ENCODE data around the gene ADAMTS9. TPM values are rescaled to one million over a fixed set of nuclear protein-coding genes. Genes with fewer than 3 reads are reported as not detected.

Gene ADAMTS9
- total and polyA plus RNA-seq, 2 donors (not counting 3 experiments of a cell fraction or from before 2014, with no cell fraction given): 6.5 to 23.9 TPM

- Histone ChIP-seq H3K36me3 (ENCODE audit: control insufficient read depth in 2 of 2, extremely low read depth in 1 of 2, insufficient read depth in 2 of 2, low read length in 2 of 2) (peaks cover 0 to 5% of the 10 kb centered on the region in 2 experiments), H3K9me3 (replicated peaks; ENCODE audit: control insufficient read depth, insufficient read depth, low read length) (no peaks in the 10 kb centered on the region), H3K9ac (replicated peaks; ENCODE audit: extremely low read depth, insufficient read depth, low read length) (peak overlapping the region; percentile 74), H3K4me3 (replicated peaks in 1 of 3; ENCODE audit: insufficient read depth in 1 of 3, low read depth in 1 of 3, low read length in 3 of 3) (peak overlapping the region; percentile 61 to 89 (median 88)), H3K9me1 (replicated peaks; ENCODE audit: control insufficient read depth, extremely low read depth, insufficient read depth, low read length) (no peaks in the 10 kb centered on the region), H3K79me2 (ENCODE audit: control insufficient read depth, insufficient read depth, low read length) (peaks cover 41% of the 10 kb centered on the region), H2AFZ (ENCODE audit: low read depth, low read length) (peak overlapping the region; percentile 81), H3K27ac (ENCODE audit: insufficient read depth, low read depth, low read length) (peak overlapping the region; percentile 84), H3K4me1 (ENCODE audit: control insufficient read depth, extremely low read depth, insufficient read depth, low read length) (peaks cover 17% of the 10 kb centered on the region), H3K4me2 (ENCODE audit: insufficient read depth, low read length) (peak overlapping the region; percentile 94), H3K27me3 (ENCODE audit: control insufficient read depth in 2 of 2, insufficient read depth in 2 of 2, low read length in 2 of 2) (no peaks in the 10 kb centered on the region), H4K20me1 (replicated peaks; ENCODE audit: control insufficient read depth, extremely low read depth, insufficient read depth, low read length) (no peaks in the 10 kb centered on the region)
- no TSS peak for BruUV-seq (replicated peaks)
- POLR2A ChIA-PET: no interaction called here
- intact Hi-C loops (cut with micrococcal nuclease): loop anchor here (1.0 to 10.0 kb wide), 6 partner anchors 68 to 752 kb away; no protein-coding TSS in a partner anchor
- no peak for DNase-seq (ENCODE audit: low read depth, low spot score)
- FAIRE-seq: no peak
- CTCF ChIA-PET: interaction anchor here (0.7 to 1.2 kb wide), 4 partner anchors 34 to 155 kb away, joined by 3 to 5 read pairs (median 4); no protein-coding TSS in a partner anchor
- TF ChIP-seq MAX (IDR thresholded peaks at IDR 0.05; ENCODE audit: insufficient read depth, insufficient read length): peak; percentile 3
- no peak for TF ChIP-seq JUN (IDR thresholded peaks at IDR 0.05; ENCODE audit: borderline replicate concordance, insufficient read depth, insufficient read length, low read depth)
- no peak for TF ChIP-seq MYC (IDR thresholded peaks at IDR 0.05; ENCODE audit: low read depth, low read length)
- no peak for TF ChIP-seq EZH2 (IDR thresholded peaks at IDR 0.05; ENCODE audit: borderline replicate concordance, low read depth, low read length, severe bottlenecking)
- dilution Hi-C loops (cut with MboI; ENCODE audit: extremely low pct_ligation_motif_present, low sequenced_read_pairs): no loop called here
These were observed 2.4 kb downstream of the ADAMTS9 start for GRCh38 chr3:64685331-64685799.

- dilution Hi-C loops (cut with MboI; ENCODE audit: extremely low pct_ligation_motif_present, low sequenced_read_pairs): no loop called here
- TF ChIP-seq JUN (IDR thresholded peaks at IDR 0.05; ENCODE audit: borderline replicate concordance, insufficient read depth, insufficient read length, low read depth) (no peak), CTCF (IDR thresholded peaks at IDR 0.05; ENCODE audit: extremely low read depth in 1 of 2, insufficient read depth in 1 of 2, low read depth in 1 of 2, low read length in 2 of 2) (no peak), MAX (IDR thresholded peaks at IDR 0.05; ENCODE audit: insufficient read depth, insufficient read length) (peak; percentile 53), GATA2 (IDR thresholded peaks at IDR 0.05; ENCODE audit: insufficient read depth, insufficient read length, low read depth, low read length) (no peak), FOS (IDR thresholded peaks at IDR 0.05; ENCODE audit: borderline replicate concordance, insufficient read depth, low read length) (peak; percentile 76)
- H3K9ac ChIP-seq (replicated peaks; ENCODE audit: extremely low read depth, insufficient read depth, low read length): peak overlapping the region; percentile 74
- intact Hi-C loops (cut with micrococcal nuclease): loop anchor here (1.0 to 10.0 kb wide), 6 partner anchors 67 to 753 kb away; no protein-coding TSS in a partner anchor
- H3K27ac ChIP-seq (ENCODE audit: insufficient read depth, low read depth, low read length): peak overlapping the region; percentile 84
- FAIRE-seq: peak; percentile 78
- H3K4me2 ChIP-seq (ENCODE audit: insufficient read depth, low read length): peak overlapping the region; percentile 94
- peak; percentile 83 for DNase-seq (ENCODE audit: low read depth, low spot score)
- H2AFZ ChIP-seq (ENCODE audit: low read depth, low read length): peak overlapping the region; percentile 81
- H3K9me3 ChIP-seq (replicated peaks; ENCODE audit: control insufficient read depth, insufficient read depth, low read length): no peaks in the 10 kb centered on the region
- peak overlapping the region; percentile 61 to 89 (median 88) for H3K4me3 ChIP-seq (replicated peaks in 1 of 3; ENCODE audit: insufficient read depth in 1 of 3, low read depth in 1 of 3, low read length in 3 of 3)
- peaks cover 44% of the 10 kb centered on the region for H3K79me2 ChIP-seq (ENCODE audit: control insufficient read depth, insufficient read depth, low read length)
- no peaks in the 10 kb centered on the region for H3K9me1 ChIP-seq (replicated peaks; ENCODE audit: control insufficient read depth, extremely low read depth, insufficient read depth, low read length)
- peaks cover 0 to 6% of the 10 kb centered on the region in 2 experiments for H3K36me3 ChIP-seq (ENCODE audit: control insufficient read depth in 2 of 2, extremely low read depth in 1 of 2, insufficient read depth in 2 of 2, low read length in 2 of 2)
- POLR2A ChIA-PET: interaction anchor here (0.5 kb wide), 1 partner anchor 953 kb away, joined by 3 read pairs; no protein-coding TSS in a partner anchor
- no TSS peak for BruUV-seq (replicated peaks)
- H3K27me3 ChIP-seq (ENCODE audit: control insufficient read depth in 2 of 2, insufficient read depth in 2 of 2, low read length in 2 of 2): no peaks in the 10 kb centered on the region
- H3K4me1 ChIP-seq (ENCODE audit: control insufficient read depth, extremely low read depth, insufficient read depth, low read length): peaks cover 17% of the 10 kb centered on the region
- CTCF ChIA-PET: interaction anchor here (0.7 to 1.2 kb wide), 4 partner anchors 33 to 154 kb away, joined by 3 to 5 read pairs (median 4); no protein-coding TSS in a partner anchor
- H4K20me1 ChIP-seq (replicated peaks; ENCODE audit: control insufficient read depth, extremely low read depth, insufficient read depth, low read length): no peaks in the 10 kb centered on the region
These were observed 3.0 kb downstream of the ADAMTS9 start for GRCh38 chr3:64684715-64685261.
